ENCODE measurements around the gene RAB44.

RAB44 gene

GRCh38 chr6:36682328-36683144 lies 15.1 kb upstream of the RAB44 start:
- H3K27ac ChIP-seq: no peak overlapping the region
- no peak overlapping the region for H3K9ac ChIP-seq (ENCODE audit: insufficient read length)
- no peak overlapping the region for H3K4me3 ChIP-seq
- no peaks in the 10 kb centered on the region for H3K9me3 ChIP-seq (ENCODE audit: low read depth, low read length)
- no peaks in the 10 kb centered on the region for H3K36me3 ChIP-seq (ENCODE audit: insufficient read depth, low read length)
- no peak for DNase-seq (ENCODE audit: low read depth, low spot score)
- TF ChIP-seq FOXP2 (optimal IDR thresholded peaks at IDR 0.05; ENCODE audit: control extremely low read depth, extremely low read length, insufficient read depth) (no peak), POLR2AphosphoS5 (IDR thresholded peaks at IDR 0.05; ENCODE audit: borderline replicate concordance, low read depth, low read length) (no peak), EZH2 (IDR thresholded peaks at IDR 0.05) (no peak)

DNA sequence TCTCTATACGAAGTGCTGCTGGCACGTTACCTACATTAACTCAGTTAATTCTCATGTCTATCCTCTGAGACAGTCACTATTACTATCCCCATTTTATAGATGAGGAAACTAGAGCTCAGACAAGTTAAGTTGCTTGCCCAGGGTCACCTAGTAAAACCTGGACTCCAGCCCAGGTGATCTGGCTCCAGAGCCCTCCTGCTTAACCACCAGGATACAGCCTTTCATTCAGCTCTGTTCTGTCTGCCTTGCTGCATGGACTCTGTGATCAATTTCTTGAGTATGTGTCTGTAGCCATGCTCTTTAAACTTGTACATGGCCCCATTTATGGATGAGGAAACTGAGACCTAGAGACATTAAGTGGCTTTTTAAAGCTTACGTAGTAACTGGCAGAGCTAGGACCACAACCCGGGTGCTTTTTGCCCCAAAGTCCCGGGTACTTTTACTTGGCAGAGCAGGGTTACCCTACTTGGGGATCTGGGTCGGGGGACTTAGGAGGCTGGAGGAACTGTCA lies 14.4 kb upstream of the RAB44 start:
- TF ChIP-seq FOXP2 (optimal IDR thresholded peaks at IDR 0.05; ENCODE audit: control extremely low read depth, extremely low read length, insufficient read depth) (no peak), EZH2 (IDR thresholded peaks at IDR 0.05) (no peak), POLR2AphosphoS5 (IDR thresholded peaks at IDR 0.05; ENCODE audit: borderline replicate concordance, low read depth, low read length) (no peak)
- H3K27ac ChIP-seq: no peak overlapping the region
- no peak for DNase-seq (ENCODE audit: low read depth, low spot score)
- H3K4me3 ChIP-seq: no peak overlapping the region
- no peak overlapping the region for H3K9ac ChIP-seq (ENCODE audit: insufficient read length)
- no peaks in the 10 kb centered on the region for H3K36me3 ChIP-seq (ENCODE audit: insufficient read depth, low read length)
- H3K9me3 ChIP-seq (ENCODE audit: low read depth, low read length): no peaks in the 10 kb centered on the region

DNA sequence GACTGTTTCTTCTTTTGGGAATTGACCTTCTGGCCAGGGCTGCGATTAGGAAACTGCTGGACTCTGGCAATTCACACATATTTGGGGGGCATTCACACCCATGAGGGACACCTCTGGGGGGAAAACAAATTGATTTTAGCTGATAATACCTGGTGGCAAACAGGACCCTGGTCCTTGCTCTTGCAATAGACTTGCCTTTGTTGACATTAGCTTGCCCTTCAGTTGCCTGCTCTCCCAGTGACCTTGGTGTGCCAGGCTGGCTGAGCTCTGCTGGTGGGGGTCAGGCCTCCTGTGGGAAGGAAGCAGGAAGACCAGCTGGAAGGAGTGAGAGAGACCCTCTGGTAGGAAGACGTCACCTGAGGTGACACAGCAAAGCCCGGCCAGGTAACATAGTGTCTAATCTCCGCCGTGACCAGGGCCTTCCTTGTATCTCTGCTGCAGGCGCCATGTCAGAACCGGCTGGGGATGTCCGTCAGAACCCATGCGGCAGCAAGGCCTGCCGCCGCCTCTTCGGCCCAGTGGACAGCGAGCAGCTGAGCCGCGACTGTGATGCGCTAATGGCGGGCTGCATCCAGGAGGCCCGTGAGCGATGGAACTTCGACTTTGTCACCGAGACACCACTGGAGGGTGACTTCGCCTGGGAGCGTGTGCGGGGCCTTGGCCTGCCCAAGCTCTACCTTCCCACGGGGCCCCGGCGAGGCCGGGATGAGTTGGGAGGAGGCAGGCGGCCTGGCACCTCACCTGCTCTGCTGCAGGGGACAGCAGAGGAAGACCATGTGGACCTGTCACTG lies 13.8 kb upstream of the RAB44 start:
- no peak overlapping the region for H3K9ac ChIP-seq (ENCODE audit: insufficient read length)
- DNase-seq (ENCODE audit: low read depth, low spot score): no peak
- no peak overlapping the region for H3K4me3 ChIP-seq
- no peak overlapping the region for H3K27ac ChIP-seq
- no peaks in the 10 kb centered on the region for H3K36me3 ChIP-seq (ENCODE audit: insufficient read depth, low read length)
- no peaks in the 10 kb centered on the region for H3K9me3 ChIP-seq (ENCODE audit: low read depth, low read length)
- no peak for TF ChIP-seq FOXP2 (optimal IDR thresholded peaks at IDR 0.05; ENCODE audit: control extremely low read depth, extremely low read length, insufficient read depth)
- no peak for TF ChIP-seq EZH2 (IDR thresholded peaks at IDR 0.05)
- TF ChIP-seq POLR2AphosphoS5 (IDR thresholded peaks at IDR 0.05; ENCODE audit: borderline replicate concordance, low read depth, low read length): no peak

DNA sequence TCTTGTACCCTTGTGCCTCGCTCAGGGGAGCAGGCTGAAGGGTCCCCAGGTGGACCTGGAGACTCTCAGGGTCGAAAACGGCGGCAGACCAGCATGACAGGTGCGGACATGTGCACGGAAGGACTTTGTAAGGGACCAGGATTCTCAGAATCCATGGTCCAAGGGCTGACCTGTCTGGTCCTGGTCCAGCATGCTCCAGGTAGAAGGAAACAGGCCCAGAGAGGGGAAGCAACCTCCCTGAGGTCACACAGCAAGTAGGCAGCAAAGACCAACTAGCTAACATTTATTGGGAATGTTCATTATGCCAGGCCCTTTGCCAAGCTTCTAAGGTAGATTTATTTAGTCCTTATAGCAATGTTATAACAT lies 13.2 kb upstream of the RAB44 start:
- H3K4me3 ChIP-seq: no peak overlapping the region
- no peak overlapping the region for H3K27ac ChIP-seq
- no peaks in the 10 kb centered on the region for H3K9me3 ChIP-seq (ENCODE audit: low read depth, low read length)
- no peak overlapping the region for H3K9ac ChIP-seq (ENCODE audit: insufficient read length)
- H3K36me3 ChIP-seq (ENCODE audit: insufficient read depth, low read length): no peaks in the 10 kb centered on the region
- DNase-seq (ENCODE audit: low read depth, low spot score): no peak
- TF ChIP-seq FOXP2 (optimal IDR thresholded peaks at IDR 0.05; ENCODE audit: control extremely low read depth, extremely low read length, insufficient read depth) (no peak), POLR2AphosphoS5 (IDR thresholded peaks at IDR 0.05; ENCODE audit: borderline replicate concordance, low read depth, low read length) (no peak), EZH2 (IDR thresholded peaks at IDR 0.05) (no peak)

GRCh38 chr6:36685166-36685924 lies 12.3 kb upstream of the RAB44 start:
- no peak for TF ChIP-seq EZH2 (IDR thresholded peaks at IDR 0.05)
- TF ChIP-seq FOXP2 (optimal IDR thresholded peaks at IDR 0.05; ENCODE audit: control extremely low read depth, extremely low read length, insufficient read depth): no peak
- no peak for TF ChIP-seq POLR2AphosphoS5 (IDR thresholded peaks at IDR 0.05; ENCODE audit: borderline replicate concordance, low read depth, low read length)

GRCh38 chr6:36685926-36686667 lies 11.5 kb upstream of the RAB44 start:
- DNase-seq (ENCODE audit: low read depth, low spot score): no peak
- no peak overlapping the region for H3K27ac ChIP-seq
- no peak overlapping the region for H3K4me3 ChIP-seq
- no peak for TF ChIP-seq FOXP2 (optimal IDR thresholded peaks at IDR 0.05; ENCODE audit: control extremely low read depth, extremely low read length, insufficient read depth)
- TF ChIP-seq EZH2 (IDR thresholded peaks at IDR 0.05): no peak
- no peak for TF ChIP-seq POLR2AphosphoS5 (IDR thresholded peaks at IDR 0.05; ENCODE audit: borderline replicate concordance, low read depth, low read length)
- no peaks in the 10 kb centered on the region for H3K9me3 ChIP-seq (ENCODE audit: low read depth, low read length)
- no peaks in the 10 kb centered on the region for H3K36me3 ChIP-seq (ENCODE audit: insufficient read depth, low read length)
- no peak overlapping the region for H3K9ac ChIP-seq (ENCODE audit: insufficient read length)

More at GRCh38 chr6:36685166-36685924, 12.3 kb upstream of the RAB44 start:
- no peak for DNase-seq (ENCODE audit: low read depth, low spot score)
- Histone ChIP-seq H3K36me3 (ENCODE audit: insufficient read depth, low read length) (no peaks in the 10 kb centered on the region), H3K9ac (ENCODE audit: insufficient read length) (no peak overlapping the region), H3K9me3 (ENCODE audit: low read depth, low read length) (no peaks in the 10 kb centered on the region), H3K4me3 (no peak overlapping the region), H3K27ac (no peak overlapping the region)

DNA sequence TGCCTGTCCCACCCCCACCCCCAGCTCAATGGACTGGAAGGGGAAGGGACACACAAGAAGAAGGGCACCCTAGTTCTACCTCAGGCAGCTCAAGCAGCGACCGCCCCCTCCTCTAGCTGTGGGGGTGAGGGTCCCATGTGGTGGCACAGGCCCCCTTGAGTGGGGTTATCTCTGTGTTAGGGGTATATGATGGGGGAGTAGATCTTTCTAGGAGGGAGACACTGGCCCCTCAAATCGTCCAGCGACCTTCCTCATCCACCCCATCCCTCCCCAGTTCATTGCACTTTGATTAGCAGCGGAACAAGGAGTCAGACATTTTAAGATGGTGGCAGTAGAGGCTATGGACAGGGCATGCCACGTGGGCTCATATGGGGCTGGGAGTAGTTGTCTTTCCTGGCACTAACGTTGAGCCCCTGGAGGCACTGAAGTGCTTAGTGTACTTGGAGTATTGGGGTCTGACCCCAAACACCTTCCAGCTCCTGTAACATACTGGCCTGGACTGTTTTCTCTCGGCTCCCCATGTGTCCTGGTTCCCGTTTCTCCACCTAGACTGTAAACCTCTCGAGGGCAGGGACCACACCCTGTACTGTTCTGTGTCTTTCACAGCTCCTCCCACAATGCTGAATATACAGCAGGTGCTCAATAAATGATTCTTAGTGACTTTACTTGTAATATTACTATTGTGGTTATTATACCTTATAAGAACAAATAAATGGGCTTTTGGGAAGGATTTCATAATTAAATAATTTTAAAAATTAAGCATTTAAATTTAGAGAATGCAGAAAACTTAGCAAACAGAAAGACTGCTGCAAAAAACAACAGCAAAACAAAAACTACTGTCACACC lies 10.7 kb upstream of the RAB44 start:
- H3K9me3 ChIP-seq (ENCODE audit: low read depth, low read length): no peaks in the 10 kb centered on the region
- DNase-seq (ENCODE audit: low read depth, low spot score): no peak
- no peak for TF ChIP-seq EZH2 (IDR thresholded peaks at IDR 0.05)
- TF ChIP-seq POLR2AphosphoS5 (IDR thresholded peaks at IDR 0.05; ENCODE audit: borderline replicate concordance, low read depth, low read length): no peak
- no peak for TF ChIP-seq FOXP2 (optimal IDR thresholded peaks at IDR 0.05; ENCODE audit: control extremely low read depth, extremely low read length, insufficient read depth)
- H3K9ac ChIP-seq (ENCODE audit: insufficient read length): no peak overlapping the region
- no peak overlapping the region for H3K27ac ChIP-seq
- H3K4me3 ChIP-seq: no peak overlapping the region
- no peaks in the 10 kb centered on the region for H3K36me3 ChIP-seq (ENCODE audit: insufficient read depth, low read length)

Data from SK-N-MC (cell line).